ENCODE measurements around the gene GSTP1.

GRCh38 chr11:67543585-67543984, 40.0 kb upstream of the GSTP1 start:
- no peak for TF ChIP-seq CTCF (IDR thresholded peaks at IDR 0.05; ENCODE audit: low read depth, low read length)
- TF ChIP-seq EZH2phosphoT487 (IDR thresholded peaks at IDR 0.05; ENCODE audit: low read depth), result no peak
